CD1c-positive myeloid dendritic cell (primary cell): ENCODE data around the gene GRAMD1C.
"Not testable (repeated sequence)": the region's sequence is repeated elsewhere in the genome, so short reads cannot be mapped to it uniquely, and the experiment has no call there.

Experiments
- DNase-seq: peaks from one replicate; pipeline ENCODE4 v3.0.0-alpha.2; 2016; ENCODE audit errors: extremely low spot score

Gene GRAMD1C

DNA sequence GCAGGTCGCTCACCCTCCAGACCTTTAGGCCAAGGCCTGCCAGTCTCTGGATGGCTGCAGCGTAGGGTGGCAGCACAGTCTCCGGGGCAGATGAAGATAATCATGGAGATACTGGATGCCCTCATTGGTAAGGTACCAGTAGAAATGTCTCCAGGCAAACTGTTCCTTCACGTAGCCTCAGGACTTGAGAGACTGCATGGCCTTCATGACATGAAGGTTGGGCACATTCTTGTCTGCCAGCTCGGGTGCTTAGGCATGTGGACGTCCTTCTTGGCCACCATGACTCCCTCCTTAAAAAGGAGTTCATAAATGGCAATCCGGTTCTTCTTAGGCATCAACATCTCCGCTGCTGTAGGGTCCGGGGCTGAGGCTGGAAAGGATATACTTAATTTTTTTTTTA is 11.8 kb downstream of the GRAMD1C start:
- not testable (repeated sequence) for DNase-seq

GRCh38 chr3:113852506-113852905 is 13.9 kb downstream of the GRAMD1C start:
- DNase-seq = no peak

- DNase-seq = no peak
Measured at GRCh38 chr3:113867506-113867905, 28.9 kb downstream of the GRAMD1C start.

DNA sequence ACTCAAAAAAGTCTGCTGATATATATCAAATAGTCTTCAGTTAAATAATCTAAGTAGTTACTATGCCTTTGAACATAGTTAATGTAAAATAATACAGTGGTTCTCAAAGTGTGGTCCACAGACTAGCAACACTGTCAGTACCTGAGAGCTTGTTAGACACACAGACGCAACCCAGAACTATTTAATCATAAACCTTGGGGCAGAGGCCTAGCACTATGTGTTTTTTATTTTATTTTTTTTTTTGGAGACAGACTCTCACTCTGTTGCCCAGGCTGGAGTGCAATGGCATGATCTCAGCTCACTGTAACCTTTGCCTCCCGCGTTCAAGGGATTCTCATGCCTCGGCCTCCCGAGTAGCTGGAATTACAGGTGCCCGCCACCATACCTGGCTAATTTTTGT is 34.7 kb downstream of the GRAMD1C start:
- no peak for DNase-seq

DNA sequence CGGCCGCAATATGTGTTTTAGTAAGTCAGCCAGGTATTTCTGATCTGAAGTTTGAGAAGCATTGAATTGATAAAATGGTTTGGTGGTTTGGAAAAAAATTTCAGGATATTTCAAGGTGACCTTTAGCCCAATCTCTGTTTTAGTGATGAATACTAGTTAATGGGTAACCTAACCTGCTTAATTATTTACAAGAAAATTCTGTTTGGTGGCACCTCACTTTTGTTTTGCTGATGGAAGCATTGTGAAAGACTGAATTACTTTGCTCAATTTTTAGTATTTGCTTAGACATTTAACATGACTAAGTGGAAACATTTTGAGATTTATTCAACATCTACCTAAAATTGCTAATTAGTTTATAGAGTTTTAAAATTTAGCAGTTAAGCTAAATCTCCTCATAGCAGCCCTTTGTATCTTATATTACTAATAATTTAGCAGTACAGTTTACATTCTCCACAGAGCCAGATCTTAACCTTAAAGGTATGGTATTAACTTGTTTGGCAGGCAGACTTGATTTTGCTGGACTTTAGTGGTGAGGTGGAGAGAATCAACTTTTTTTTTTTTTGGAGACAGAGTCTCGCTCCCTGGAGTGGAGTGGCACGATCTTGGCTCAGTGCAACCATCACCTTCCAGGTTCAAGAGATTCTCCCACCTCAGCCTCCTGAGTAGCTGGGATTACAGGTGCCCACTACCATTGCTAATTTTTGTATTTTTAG is 35.4 kb downstream of the GRAMD1C start:
- no peak for DNase-seq

- DNase-seq = no peak
Measured at GRCh38 chr3:113878403-113878802, 39.8 kb downstream of the GRAMD1C start.

GRCh38 chr3:113885050-113885449 is 46.5 kb downstream of the GRAMD1C start:
- DNase-seq = no peak

DNA sequence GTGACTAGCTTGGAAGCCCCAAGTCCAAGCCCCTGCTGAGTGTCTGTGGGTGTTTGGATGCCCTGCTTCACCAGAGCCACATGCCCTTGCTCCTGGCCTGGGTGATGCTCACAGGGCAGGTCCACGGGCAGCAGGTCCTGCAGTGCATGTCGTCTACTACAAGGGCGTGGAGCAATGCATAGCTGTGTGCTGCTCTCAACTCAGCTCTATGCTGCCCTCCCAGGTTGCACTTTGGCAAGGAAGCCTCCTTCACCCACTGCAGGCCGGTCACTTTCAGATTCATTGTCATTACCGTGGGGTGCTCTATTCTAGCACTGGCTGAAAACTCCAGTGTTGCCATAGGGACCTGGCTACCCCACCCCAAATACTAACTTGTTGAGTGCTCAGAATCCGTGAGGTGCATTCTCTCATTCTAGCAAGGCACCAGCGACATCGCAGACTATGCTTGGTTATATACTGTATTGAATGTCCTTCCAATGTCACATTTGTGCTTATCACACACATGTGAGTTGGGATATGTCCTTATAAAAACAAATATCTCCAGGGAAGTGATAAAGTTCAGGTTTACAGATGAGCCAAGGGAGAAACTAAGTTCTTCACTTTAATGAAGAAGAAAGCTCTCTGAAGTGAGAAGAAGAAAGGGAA is 51.8 kb downstream of the GRAMD1C start:
- DNase-seq = no peak

DNA sequence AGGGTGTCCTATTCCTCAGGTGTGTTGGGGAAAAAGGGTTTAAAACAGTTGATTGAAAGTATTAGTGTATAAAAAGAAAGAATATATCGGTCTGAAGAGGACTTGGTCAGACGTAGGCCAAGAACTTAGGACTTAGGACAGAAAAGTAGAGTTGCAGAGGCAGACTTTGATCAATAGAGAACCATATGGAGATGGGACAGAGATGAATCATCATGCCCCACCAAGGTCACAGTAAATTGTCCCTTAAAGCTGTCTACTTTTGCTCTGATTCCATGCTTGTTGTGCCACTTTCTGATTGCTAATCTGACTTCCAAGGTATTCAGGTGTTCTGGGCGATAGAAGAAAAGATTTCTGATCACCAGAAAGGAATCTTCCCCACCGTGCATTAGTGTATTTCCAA is 56.3 kb downstream of the GRAMD1C start:
- DNase-seq = no peak

GRCh38 chr3:113895964-113896363 is 57.4 kb downstream of the GRAMD1C start:
- no peak for DNase-seq

DNA sequence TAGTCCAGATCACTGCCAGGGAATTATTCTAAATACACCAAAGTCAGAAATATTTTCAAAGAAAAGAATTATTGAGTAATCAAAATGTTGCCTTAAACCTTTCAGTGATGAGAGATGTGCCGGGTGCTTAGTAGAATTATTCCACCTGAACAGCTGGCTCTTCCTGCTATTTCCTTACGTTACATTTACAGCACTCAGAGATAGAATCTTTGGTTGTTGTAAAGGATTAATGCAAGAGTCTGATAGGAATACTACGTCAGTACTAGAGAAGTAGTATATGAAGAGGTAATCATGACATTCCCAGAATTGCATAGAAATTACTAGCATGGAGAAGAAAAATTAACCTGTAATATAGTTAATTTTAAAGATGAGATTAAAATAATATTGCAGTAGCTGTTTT is 58.3 kb downstream of the GRAMD1C start:
- no peak for DNase-seq

- DNase-seq = no peak
Measured at GRCh38 chr3:113897373-113897777, 58.8 kb downstream of the GRAMD1C start.

DNA sequence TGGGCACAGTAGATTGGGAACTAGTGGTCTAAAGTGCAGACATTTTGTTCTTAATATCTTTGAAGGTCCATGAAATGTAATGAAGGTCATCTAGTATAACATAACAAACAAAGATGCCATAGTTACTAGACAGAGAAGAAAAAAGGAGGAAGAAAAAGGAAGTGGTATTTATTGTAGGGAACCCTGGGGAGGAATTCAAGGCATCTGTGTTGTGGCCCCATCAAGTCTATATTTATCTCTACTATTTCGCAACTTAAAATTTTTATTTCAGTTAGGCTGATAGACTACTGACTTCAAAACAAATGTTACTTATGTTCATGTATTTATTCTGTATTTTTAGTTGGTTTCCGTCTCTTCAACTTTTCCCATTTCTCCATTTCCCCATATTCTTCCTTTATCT is 60.3 kb downstream of the GRAMD1C start:
- DNase-seq = no peak

DNA sequence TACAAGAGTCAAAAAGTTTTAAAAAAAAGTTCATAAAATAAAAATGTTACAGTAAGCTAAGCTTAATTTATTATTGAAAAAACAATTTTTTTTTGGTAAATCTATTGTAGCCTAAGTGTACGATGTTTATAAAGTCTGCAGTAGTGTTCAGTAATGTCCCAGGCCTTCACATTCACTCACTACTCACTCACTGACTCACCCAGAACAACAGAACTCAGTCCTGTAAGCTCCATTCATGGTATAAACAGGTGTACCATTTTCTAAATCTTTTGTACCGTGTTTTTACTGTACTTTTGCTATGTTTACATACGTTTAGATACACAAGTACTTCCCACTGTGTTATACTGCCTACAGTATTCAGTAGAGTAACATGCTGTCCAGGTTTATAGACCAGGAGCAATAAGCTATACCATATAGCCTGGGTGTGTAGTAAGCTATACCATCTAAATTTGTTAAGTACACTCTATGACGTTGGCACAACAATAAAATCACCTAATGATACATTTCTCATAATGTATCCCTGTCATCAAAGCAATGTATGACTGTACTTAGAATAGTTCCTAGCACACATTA is 68.1 kb downstream of the GRAMD1C start:
- no peak for DNase-seq

- no peak for DNase-seq
Measured at GRCh38 chr3:113908133-113908532, 69.5 kb downstream of the GRAMD1C start.

GRCh38 chr3:113910966-113911365 is 72.4 kb downstream of the GRAMD1C start:
- no peak for DNase-seq

DNA sequence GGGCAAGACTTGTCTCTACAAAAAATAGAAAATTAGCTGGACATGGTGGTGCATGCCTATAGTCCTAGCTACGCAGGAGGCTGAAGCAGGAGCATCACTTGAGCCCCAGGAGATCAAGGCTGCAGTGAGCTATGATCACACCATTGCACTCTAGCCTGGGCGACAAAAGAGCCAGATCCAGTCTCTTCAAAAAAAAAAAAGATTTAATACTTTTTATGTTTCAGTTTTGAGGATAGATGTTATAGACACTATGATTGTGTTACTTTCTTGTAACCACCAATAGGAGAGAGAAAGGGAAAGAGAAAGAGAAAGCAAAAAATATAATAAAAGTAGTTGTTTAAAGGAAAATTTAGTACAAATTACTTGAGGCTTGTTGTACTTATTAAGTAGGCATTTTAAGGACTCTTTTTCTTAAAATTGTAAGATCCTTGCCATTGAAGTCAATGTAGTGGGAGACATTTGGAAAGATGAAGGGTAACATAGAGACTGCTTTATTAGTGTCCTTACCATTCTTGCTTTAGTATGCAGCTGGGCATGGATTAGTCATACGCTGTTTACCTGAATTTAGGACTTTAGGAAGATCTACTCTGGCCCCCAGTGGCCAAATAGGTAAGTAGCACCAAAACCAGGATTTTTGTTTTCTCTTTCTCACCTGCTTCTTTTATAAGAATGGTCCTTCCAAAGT is 74.1 kb downstream of the GRAMD1C start:
- DNase-seq = peak; percentile 15

DNA sequence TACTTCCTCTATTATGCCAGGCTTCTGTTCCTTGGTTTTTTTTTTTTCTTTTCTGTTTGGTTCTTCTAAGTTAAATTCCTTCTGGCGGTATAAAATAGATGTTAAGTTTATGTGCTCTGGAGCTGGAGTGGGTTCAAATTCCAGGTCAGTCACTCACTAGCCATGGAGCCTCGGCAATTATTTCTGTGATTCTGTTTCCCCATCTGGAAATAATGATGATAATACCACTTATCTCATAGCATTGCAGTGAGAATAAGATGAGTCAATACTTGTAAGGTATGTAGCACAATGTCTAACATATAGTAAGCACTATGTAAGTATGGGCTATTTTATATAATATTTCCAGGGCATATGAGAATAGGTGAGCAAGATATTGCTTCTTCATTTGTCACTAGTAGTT is 76.1 kb downstream of the GRAMD1C start:
- no peak for DNase-seq

GRCh38 chr3:113927556-113927955 is 89.0 kb downstream of the GRAMD1C start:
- DNase-seq = no peak

DNA sequence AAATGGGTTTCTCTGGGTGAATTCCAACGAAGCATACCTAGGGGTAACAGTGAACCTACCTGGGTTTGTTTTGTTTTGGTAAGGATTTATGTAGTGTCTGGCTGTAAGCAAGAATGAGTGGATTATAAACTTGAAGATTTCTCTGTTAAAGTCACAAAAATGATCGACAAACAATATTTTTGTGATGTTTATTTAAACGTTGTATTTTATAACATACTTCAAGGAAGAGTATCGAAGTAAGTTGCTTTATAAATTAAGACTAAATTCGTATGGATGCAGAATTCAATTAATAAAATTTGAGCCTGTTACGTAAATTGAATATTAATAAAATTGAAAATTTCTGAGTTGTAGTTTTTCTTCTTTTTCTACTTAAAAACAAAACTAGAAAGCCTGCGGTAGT is 108.2 kb downstream of the GRAMD1C start:
- no peak for DNase-seq

DNA sequence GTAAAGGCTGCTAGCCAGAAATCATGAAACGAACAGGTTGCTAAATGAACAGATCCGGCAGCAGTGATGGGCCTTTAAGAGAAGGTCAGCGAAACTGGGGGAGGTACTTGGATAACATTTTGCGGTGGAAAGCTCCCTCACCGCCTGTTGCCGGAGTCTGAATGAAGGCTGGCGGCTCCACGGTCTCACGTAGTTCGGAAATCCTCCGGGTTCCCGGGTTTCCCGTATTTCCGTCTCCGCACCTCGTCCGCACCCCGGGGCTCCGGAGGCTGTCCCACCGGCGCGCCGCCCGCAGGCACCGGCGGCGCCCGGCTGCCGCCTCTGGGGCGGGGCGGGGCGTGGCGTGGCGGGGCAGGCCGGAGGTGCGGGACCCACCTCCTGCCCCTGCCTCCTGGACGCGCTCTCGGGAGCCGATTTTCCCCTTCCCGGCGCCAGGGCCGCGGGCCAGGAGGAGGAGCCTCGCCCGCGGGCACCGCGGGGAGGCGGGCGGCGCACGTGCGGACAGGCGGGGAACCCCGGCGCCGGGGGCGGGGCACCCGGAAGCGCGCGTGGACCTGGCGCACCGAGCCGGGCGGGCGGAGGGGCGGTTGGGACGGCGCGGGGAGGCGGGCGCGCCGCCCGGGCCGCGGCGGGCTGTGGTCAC is 108.9 kb downstream of the GRAMD1C start, which contains the start of gene ZDHHC23:
Gene ZDHHC23 (plus strand): TSS at position 642 of the 643 bp plus-strand sequence. CDS start 790 bp downstream, outside the sequence.
- peak; percentile 81 for DNase-seq
